A673 (cell line): ENCODE data around the gene TTC39B. TPM values are rescaled to one million over a fixed set of nuclear protein-coding genes. Genes with fewer than 3 reads are reported as not detected.

Source experiments
- BruUV-seq: library from RNA; stranded (reverse); fragments of 400-500 nt; replicated peaks from 2 replicates; lab custom pipeline; 2021; lab: Mats Ljungman, UMichigan
- CTCF ChIA-PET: fragments of 300-600 bp; sonication (Branson Sonifier 250); formaldehyde crosslinking; loops from one replicate; lab custom pipeline; 2022; ENCODE audit warnings: antibody characterized with exemption; lab: Charles Lee
- POLR2A ChIA-PET: fragments of 300-600 bp; sonication (Branson Sonifier 250); formaldehyde crosslinking; loops from one replicate; lab custom pipeline; 2022; ENCODE audit warnings: antibody characterized with exemption; ENCODE audit not compliant: low non-redundant PET; lab: Charles Lee
- DNase-seq: peaks from one replicate; pipeline ENCODE4 v3.0.0-alpha.2; 2015; ENCODE audit warnings: low spot score
- H3K27ac ChIP-seq: fragments of 200-600 bp; sonication (generic); 2 replicates; pipeline ENCODE4 v1.5.1; 2016; ENCODE audit warnings: mixed run types, low read depth, mild to moderate bottlenecking, mixed read lengths, antibody characterized with exemption, low read length; ENCODE audit not compliant: poor library complexity, severe bottlenecking
- H3K27me3 ChIP-seq: fragments of 200-600 bp; sonication (generic); replicated peaks from 2 replicates; pipeline ENCODE4 v1.6.1; 2017; ENCODE audit warnings: mixed run types, low read depth, mild to moderate bottlenecking, mixed read lengths, antibody characterized with exemption, low read length; ENCODE audit not compliant: insufficient read depth, poor library complexity
- H3K36me3 ChIP-seq: fragments of 200-600 bp; sonication (generic); 2 replicates; pipeline ENCODE4 v1.6.1; 2016; ENCODE audit warnings: mixed run types, mild to moderate bottlenecking, mixed read lengths, antibody characterized with exemption, low read length; ENCODE audit not compliant: insufficient read depth, poor library complexity, severe bottlenecking
- H3K4me1 ChIP-seq: fragments of 200-600 bp; sonication (generic); 2 replicates; pipeline ENCODE4 v1.6.1; 2017; ENCODE audit warnings: mixed run types, mild to moderate bottlenecking, mixed read lengths, antibody characterized with exemption, low read length; ENCODE audit not compliant: insufficient read depth, poor library complexity, severe bottlenecking
- H3K4me3 ChIP-seq: fragments of 200-600 bp; sonication (generic); 2 replicates; pipeline ENCODE4 v1.5.1; 2016; ENCODE audit warnings: low read depth, mixed run types, mild to moderate bottlenecking, mixed read lengths, low read length; ENCODE audit not compliant: poor library complexity, severe bottlenecking
- H3K9me3 ChIP-seq: fragments of 200-600 bp; sonication (generic); 2 replicates; pipeline ENCODE4 v1.6.1; 2016; ENCODE audit warnings: mixed run types, low read depth, mild to moderate bottlenecking, mixed read lengths, antibody characterized with exemption, low read length; ENCODE audit not compliant: poor library complexity, severe bottlenecking
- CTCF ChIP-seq: fragments of 300-800, 200-600 bp; sonication (generic); conservative IDR thresholded peaks from 2 replicates; pipeline ENCODE4 v1.5.1; 2017; ENCODE audit warnings: low read depth, mild to moderate bottlenecking, antibody characterized with exemption, low read length, moderate library complexity, mixed read lengths
- EZH2 ChIP-seq: fragments of 200-600 bp; sonication (generic); IDR thresholded peaks from 2 replicates; pipeline ENCODE4 v1.6.1; 2017; ENCODE audit warnings: borderline replicate concordance, low read depth, mild to moderate bottlenecking, mixed read lengths, antibody characterized with exemption, low read length; ENCODE audit not compliant: poor library complexity, severe bottlenecking
- intact Hi-C: fragments of 100-400 bp; cut with micrococcal nuclease; formaldehyde crosslinking; loops from one replicate; pipeline ENCODE4 v1.10.0; 2022; ENCODE audit not compliant: unreplicated experiment
- total RNA-seq: library from RNA; stranded (reverse); gene quantifications from 2 replicates; pipeline ENCODE4 v1.2.3, GENCODE V29; 2021

TTC39B gene
- total RNA-seq, 1 experiment from 2014 or later: 0.52 TPM

GRCh38 chr9:15153961-15154360 is 153.1 kb downstream of the TTC39B start:
- H3K36me3 ChIP-seq: no peaks in the 10 kb centered on the region
- no peaks in the 10 kb centered on the region for H3K27me3 ChIP-seq
- peaks cover 19% of the 10 kb centered on the region for H3K4me1 ChIP-seq
- BruUV-seq: no TSS peak
- no peak overlapping the region for H3K27ac ChIP-seq
- no peak for TF ChIP-seq EZH2
- TF ChIP-seq CTCF: no peak
- H3K9me3 ChIP-seq: no peaks in the 10 kb centered on the region
- DNase-seq: no peak
- CTCF ChIA-PET: no interaction called here
- POLR2A ChIA-PET: no interaction called here
- intact Hi-C loops: no loop called here
- H3K4me3 ChIP-seq: no peak overlapping the region

GRCh38 chr9:15150939-15151338 is 156.1 kb downstream of the TTC39B start:
- Histone ChIP-seq H3K4me1 (peaks cover 15% of the 10 kb centered on the region), H3K27me3 (no peaks in the 10 kb centered on the region), H3K27ac (no peak overlapping the region), H3K9me3 (no peaks in the 10 kb centered on the region), H3K36me3 (no peaks in the 10 kb centered on the region), H3K4me3 (no peak overlapping the region)
- POLR2A ChIA-PET: no interaction called here
- DNase-seq: no peak
- CTCF ChIA-PET: no interaction called here
- intact Hi-C loops: no loop called here
- TF ChIP-seq EZH2 (no peak), CTCF (no peak)
- BruUV-seq: no TSS peak

- CTCF ChIA-PET: no interaction called here
- H3K36me3 ChIP-seq: no peaks in the 10 kb centered on the region
- no peak overlapping the region for H3K27ac ChIP-seq
- TF ChIP-seq EZH2 (no peak), CTCF (no peak)
- DNase-seq: no peak
- no peaks in the 10 kb centered on the region for H3K27me3 ChIP-seq
- intact Hi-C loops: no loop called here
- peaks cover 6% of the 10 kb centered on the region for H3K4me1 ChIP-seq
- H3K4me3 ChIP-seq: no peak overlapping the region
- no TSS peak for BruUV-seq
- POLR2A ChIA-PET: no interaction called here
- no peaks in the 10 kb centered on the region for H3K9me3 ChIP-seq
Observed at GRCh38 chr9:15149450-15149849, 157.6 kb downstream of the TTC39B start.
